H1 (cell line): Measurements from ENCODE around the gene FRG2C.
"Not testable (repeated sequence)": the region's sequence is repeated elsewhere in the genome, so short reads cannot be mapped to it uniquely, and the experiment has no call there.

Experiments
- ATF2 ChIP-seq: IDR thresholded peaks from 2 replicates; pipeline ENCODE4 v1.6.1; 2012; ENCODE audit warnings: low read length, inconsistent platforms
- CTBP2 ChIP-seq: IDR thresholded peaks from 2 replicates; pipeline ENCODE4 v1.7.0; 2011; ENCODE audit warnings: borderline replicate concordance, mild to moderate bottlenecking, moderate library complexity, mixed read lengths, low read length; ENCODE audit not compliant: insufficient read depth, insufficient read length
- CTCF ChIP-seq, 3 experiments: IDR thresholded peaks; 1 replicate in 2 of 3; 2 replicates in 1 of 3; pipeline versions ENCODE4 v1.5.1 to v1.6.1; 2011; ENCODE audit warnings: low read length in 3 of 3, mild to moderate bottlenecking in 3 of 3, inconsistent platforms in 2 of 3, low read depth in 1 of 3, moderate library complexity in 1 of 3; ENCODE audit not compliant: insufficient read depth in 1 of 3; ENCODE audit errors: control extremely low read depth in 1 of 3
- EGR1 ChIP-seq: IDR thresholded peaks from 2 replicates; pipeline ENCODE4 v1.6.1; 2011; ENCODE audit warnings: low read depth, low read length, borderline replicate concordance
- PHF8 ChIP-seq: fragments of 200-600 bp; sonication (generic); conservative IDR thresholded peaks from 2 replicates; pipeline ENCODE4 v1.7.1; 2012; ENCODE audit warnings: low read depth, mild to moderate bottlenecking, inconsistent platforms, low read length, moderate library complexity
- SUZ12 ChIP-seq: fragments of 200-600 bp; sonication (generic); IDR thresholded peaks from 2 replicates; pipeline ENCODE4 v1.6.1; 2012; ENCODE audit warnings: mild to moderate bottlenecking, inconsistent platforms, low read length, moderate library complexity, mixed read lengths
- TAF1 ChIP-seq: IDR thresholded peaks from 2 replicates; pipeline ENCODE4 v1.6.1; 2011; ENCODE audit warnings: mild to moderate bottlenecking, low read depth, low read length
- YY1 ChIP-seq: IDR thresholded peaks from 2 replicates; pipeline ENCODE4 v1.6.1; 2011; ENCODE audit warnings: low read depth, mild to moderate bottlenecking, low read length

- not testable (repeated sequence) for TF ChIP-seq CTBP2; EGR1; CTCF (IDR thresholded peaks at IDR 0.05; ENCODE audit: control extremely low read depth in 1 of 3, insufficient read depth in 1 of 3, low read depth in 1 of 3, low read length in 3 of 3); PHF8; TAF1; SUZ12; YY1; ATF2
These were observed 8.2 kb upstream of the FRG2C start for GRCh38 chr3:75655956-75656355.
